Activated CD4-positive, alpha-beta T cell treated with anti-CD3 and anti-CD28 coated beads for 48 hours (primary cell): ENCODE measurements around the gene CSNK1G2.
A peak's percentile ranks its signal among the peaks of the same experiment; 100 is the strongest.

Experiments
- DNase-seq: peaks from one replicate; pipeline ENCODE4 v3.0.0-alpha.2; 2020

The CSNK1G2 gene

DNA sequence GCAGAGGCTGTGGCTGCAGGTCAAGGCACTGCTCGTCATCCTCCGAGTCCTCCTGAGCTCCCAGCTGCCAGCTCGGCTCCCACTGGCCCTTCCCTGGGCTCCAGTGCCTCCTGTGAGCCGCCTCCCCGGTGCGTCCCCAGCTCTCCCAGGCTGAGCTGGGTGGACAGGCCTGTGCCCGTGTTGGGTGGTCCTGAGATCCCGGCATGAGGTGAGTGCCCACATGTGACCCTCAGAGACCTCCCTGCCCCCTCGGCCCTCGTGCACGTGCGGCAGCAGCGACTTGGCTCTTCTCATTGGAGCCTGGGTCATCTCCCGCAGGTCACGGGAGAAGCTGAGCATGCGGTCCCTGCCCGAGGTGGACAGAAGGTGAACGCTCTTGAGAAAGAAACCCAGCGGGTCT, 20.3 kb upstream of the CSNK1G2 start:
- no peak for DNase-seq

DNA sequence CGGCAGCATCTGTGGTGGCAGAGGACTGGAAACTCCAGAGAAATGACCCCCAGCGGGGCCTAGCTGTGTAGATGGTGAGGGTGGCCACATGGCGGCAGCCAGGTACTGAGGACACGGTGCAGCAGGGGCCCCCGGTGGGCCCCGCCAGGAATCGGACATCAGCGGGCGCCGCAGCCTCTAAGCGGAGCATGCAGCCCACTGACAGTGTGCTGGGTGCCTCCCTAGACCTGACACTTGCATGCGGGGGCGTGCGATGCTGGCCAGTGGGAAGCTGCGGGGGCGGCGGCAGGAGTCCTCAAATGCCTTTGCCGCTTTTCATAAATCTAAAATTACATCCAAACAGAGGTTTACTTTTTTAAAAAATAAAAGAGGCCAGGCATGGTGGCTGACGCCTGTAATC, 19.6 kb upstream of the CSNK1G2 start:
- DNase-seq = no peak

DNA sequence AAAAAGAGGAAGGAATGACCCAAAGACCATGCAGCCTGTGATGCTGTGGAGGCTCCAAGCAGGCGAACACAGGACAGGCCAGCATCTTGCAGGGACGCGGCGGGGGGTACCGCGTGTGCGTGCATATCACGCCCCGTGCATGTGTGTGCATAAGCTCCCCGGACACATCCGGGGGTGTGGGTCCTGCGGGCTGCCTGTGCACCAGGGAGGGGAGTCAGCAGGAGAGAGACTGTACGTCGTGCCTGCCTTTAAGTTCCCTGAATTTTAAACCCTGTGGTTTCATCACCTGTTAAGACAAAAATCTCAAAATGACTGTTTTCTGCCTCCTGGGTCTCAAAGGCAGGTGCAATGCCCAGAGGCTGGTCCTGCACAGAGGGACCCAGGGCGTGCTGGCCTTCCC, 19.1 kb upstream of the CSNK1G2 start:
- no peak for DNase-seq

DNA sequence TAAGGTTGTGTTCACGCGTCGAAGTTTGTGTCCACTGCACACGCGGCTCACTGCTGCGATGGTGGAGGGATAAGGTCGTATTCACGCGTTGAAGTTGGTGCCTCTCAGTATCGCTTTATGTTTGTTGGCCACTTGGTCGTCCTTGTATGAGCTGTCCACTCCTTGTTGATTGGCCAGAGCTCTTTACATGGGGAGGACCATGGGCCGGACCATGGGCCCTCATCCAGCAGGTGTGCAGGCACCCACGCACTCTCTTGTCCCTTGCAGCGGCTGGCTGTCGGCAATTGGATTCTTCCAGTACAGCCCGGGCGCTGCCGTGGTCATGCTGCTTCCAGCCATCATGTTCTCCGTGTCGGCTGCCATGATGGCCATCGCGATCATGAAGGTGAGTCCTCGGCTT, 18.2 kb upstream of the CSNK1G2 start:
- no peak for DNase-seq

DNA sequence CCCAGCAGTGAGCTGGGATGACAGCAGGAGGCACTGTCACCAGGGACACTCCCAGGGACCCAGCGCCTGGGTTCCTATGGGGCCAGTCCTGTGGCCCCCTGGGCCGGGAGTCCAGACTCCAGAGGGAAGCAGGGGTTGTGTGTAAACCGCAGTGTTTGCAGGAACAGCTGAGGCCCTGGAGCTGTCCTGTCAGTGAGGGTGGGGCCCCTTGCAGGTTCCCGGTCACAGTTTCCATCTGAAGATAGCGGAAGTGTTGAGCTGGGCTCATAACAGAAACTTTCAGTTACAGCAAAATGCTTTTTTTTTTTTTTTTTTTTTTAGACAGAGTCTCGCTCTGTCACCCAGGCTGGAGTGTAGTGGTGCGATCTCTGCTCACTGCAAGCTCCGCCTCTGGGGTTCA, 17.7 kb upstream of the CSNK1G2 start:
- DNase-seq = peak; percentile 70

DNA sequence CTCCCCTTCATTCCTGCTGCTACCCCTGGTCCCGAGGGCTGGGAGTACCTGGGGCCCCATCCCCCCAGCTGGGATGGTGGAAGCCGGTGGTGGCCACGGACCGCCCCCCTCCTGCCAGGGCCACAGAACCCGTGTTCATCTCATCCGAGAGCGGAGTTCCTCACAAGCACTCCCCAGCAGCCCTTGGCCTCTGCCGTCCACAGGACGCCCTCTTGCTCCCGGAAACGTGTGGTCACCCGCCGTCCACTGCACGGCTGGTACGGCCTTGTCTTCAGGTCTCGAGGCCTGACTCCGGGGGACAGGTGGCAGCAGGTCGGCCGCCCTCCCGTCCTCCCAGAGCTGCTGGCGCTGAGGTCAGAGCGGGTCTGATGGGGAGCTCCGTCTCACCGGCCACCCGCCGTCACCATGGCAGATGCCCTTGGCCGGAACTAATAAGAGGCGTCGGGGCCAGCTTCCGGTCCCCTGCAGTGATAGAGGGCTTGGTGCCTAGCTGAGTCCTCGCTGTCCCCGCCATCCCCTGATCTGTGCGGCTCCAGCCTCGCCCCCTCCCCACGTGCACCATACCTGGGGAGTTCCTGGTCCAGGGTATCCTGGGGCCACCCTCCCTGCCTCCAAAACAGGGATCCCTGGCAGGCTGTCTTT, 16.5 kb upstream of the CSNK1G2 start:
- DNase-seq = no peak

DNA sequence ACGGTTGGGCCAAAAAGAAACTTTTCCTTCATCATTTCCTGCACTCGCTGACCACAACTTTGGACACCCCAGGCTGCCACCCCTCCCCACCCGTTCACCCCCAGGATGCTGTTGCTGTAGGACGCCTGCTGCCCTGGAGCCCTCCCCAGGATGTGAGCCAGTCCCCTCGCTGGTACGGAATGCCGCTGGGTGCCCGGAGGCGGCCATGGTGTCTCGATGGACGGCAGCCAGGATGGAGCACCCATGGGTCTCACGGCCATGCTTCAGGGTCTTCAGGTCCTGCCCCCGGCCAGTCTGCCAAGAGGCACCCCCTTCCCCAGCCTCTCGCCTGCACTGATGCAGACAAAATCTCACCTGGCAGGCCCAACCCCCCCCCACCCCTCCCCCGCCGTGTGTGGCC, 15.4 kb upstream of the CSNK1G2 start:
- DNase-seq = no peak

DNA sequence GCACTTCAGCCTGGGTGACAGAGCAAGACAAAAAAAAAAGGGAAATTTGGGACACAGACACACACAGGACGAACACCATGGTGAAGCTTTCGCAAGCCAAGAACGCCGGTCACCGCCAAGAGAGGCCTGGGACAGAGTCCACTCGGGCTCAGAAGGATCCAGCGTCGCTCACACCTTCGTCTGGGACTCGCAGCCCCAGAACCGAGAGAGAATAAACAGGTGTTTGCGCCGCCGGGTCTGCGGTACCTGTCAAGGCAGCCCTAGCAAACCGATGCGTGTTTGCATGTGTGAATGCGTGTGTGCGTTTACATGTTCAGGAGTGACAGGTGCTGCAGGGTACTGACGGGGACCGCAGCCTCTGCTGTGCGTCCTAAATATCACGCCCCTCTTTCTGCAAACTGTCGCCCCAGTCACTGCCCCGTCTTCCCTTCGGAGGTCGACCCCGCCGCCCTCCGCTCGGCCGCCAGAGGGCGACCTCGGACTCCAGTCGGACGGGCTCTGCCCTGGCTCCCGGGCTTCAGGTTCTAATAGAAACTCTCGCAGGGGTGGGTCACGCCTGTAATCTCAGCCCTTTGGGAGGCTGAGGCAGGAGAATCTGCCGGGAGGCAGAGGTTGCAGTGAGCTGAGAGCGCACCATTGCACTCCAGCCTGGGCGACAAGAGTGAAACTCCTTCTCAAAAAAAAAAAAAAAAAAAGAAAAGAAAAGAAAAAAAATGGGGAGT, 11.8 kb upstream of the CSNK1G2 start:
- peak; percentile 86 for DNase-seq

DNA sequence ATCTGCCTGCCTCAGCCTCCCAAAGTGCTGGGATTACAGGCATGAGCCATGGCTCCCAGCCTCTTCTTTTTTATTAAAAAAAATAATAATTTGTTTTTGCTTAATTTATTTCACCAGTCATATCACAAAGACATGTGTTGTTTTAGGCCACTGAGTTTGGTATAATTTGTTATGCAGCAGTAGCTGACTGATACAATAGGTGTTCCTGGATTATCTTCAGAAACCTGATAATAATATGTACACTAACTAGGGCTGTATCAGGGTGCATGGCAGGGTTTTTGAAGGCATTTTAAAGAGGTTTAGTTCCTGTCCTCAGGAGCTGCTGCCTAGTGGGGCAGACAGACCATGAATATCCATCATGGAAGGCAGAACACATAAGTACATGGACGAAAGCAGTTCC, 9.5 kb upstream of the CSNK1G2 start:
- DNase-seq = no peak

DNA sequence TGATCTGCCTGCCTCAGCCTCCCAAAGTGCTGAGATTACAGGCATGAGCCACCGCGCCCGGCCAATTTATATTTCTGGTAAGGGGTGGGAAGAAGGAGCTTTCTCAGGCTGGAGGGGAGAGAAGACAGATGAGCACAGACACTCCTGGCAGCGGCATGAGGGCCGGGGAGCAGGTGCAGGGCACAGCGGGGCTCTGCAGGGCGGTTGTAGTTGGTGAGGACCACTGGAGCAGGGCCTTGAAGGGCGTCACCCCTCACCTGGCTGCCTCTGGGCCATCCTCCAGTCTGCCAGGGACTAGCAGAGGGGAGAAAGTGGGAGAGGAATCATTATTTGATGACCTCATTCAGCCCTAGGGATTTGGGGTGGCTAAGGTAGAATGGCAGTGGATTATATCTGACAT, 8.6 kb upstream of the CSNK1G2 start:
- no peak for DNase-seq

DNA sequence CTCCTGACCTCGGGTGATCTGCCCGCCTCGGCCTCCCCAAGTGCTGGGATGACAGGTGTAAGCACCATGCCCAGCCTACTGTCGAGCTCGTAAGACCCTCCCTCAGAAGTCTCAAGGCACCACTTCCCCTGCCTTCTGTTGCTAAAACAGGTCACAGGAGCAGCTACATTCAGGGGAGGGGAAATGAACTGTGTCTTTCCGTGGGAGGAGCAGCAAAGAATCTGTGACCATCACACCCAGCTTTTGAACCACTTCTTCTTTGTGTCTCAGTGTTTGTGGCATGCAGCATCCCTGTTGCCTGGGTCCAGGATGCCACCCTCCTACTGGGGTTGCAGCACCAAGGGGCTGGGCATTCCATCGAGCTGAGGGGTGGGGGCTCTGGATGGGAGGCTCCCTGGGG, 7.7 kb upstream of the CSNK1G2 start:
- no peak for DNase-seq

DNA sequence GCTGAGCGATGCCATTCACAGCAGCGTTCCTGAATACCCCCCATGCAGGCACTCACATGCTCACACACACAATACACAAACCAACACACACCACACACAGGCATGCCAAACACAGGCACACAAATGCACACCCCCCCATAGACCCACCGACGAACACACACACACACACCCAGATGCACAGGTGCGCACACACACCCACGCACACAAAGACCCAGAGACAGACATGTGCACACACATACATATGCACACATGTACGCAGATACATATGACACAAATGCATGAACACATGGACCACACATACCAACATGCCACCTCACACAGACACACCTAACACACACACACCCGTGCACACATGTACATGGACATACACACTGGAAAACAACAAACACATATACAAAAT, 7.0 kb upstream of the CSNK1G2 start:
- DNase-seq = no peak

DNA sequence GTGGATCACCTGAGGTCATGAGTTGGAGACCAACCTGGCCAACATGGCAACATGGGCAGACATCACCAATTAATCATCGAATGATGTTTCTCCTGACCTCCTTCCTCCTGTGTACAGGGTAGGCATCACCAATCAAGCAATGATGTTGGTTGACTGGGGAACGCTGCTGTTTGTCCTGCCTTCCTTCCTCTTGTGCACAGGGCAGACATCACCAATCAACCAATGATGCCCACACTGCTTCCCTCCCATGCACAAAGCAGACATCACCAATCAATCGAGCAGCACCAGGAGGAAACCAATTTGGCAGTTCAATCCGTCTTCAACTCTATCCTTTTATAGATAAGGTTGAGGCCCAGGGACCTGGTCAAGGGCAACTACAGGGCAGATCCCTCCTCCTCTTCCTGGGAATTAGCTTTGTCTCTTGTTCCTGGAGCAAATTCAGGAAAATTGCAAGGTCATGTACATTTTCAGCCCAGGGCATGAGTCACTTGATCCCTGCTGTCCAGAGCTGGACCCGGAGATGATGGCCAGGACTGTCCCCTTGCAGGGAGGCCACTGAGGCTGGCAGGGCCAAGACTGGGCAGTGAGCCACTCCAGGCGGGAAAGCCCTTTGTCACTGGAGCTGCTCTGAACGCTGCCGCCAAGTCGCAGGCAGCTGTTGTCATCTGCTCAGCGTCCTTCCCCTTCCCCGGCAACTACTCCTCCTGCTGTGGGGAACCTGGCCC, 5.3 kb upstream of the CSNK1G2 start:
- DNase-seq = peak; percentile 58

DNA sequence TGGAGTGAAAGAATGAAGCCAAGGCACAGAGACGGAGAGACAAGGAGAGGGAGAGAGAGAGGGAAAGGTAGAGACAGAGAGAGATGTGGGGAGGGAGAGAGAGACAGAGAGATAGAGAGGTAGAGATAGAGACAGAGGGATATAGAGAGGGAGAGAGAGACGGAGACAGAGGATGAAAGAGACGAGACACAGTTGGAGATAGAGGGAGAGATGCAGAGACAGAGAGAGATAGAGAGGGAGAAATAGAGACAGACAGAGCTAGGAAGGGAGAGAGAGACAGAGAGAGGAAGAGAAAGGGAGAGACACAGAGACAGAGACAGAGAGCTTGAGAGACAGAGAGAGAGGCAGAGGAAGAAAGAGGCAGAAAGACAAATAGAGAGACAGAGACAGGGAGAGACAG, 4.5 kb upstream of the CSNK1G2 start:
- no peak for DNase-seq

DNA sequence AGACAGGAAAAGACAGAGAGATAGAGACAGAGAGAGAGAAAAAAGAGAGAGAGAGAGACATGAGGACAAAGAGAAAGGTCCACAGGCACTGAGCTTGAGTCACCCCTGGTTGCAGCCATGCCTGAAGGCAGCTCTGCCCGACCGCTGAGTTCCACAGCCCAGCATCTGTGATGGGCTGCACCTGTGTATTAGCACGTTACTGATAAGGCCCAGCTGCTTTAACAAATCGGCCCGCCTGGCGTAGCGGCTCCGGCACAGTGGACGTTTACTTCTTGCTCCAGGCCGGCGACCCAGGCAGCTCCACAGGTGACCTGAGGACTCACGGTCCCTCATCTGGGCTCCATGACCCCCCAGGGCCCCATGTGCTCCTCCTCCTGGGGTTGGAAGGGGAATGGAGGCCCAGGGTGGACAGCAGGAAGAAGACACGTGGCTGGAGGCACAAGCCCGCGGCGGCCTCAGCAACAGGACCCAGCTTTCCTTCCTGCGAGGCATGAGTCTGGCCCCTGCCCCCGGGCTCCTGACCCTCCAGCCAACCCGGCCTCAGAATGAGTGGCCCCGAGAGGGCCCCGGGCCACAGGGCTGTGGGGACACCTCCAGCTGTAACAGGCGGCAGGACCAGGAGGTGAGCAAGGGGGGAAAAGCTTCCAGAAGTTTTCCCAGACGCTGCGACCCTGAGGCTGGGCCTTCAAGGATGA, 3.9 kb upstream of the CSNK1G2 start:
- DNase-seq = no peak

DNA sequence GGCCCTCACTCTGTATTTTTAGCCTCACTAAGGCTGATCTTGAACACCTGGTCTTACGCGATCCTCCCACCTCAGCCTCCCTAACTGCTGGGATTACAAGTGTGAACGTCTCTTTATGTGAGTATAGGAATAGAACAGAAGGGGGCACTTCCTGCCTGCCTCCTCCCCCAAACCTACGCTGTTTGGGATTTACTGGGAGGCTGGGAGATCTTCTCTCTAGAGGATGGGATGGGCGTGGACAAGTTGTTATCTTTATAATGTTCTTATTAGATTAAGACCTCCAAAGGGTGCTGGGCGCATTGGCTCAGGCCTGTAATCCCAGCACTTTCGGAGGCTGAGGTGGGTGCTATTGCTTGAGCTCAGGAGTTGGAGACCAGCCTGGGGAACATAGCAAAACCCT, 2.9 kb upstream of the CSNK1G2 start:
- no peak for DNase-seq

DNA sequence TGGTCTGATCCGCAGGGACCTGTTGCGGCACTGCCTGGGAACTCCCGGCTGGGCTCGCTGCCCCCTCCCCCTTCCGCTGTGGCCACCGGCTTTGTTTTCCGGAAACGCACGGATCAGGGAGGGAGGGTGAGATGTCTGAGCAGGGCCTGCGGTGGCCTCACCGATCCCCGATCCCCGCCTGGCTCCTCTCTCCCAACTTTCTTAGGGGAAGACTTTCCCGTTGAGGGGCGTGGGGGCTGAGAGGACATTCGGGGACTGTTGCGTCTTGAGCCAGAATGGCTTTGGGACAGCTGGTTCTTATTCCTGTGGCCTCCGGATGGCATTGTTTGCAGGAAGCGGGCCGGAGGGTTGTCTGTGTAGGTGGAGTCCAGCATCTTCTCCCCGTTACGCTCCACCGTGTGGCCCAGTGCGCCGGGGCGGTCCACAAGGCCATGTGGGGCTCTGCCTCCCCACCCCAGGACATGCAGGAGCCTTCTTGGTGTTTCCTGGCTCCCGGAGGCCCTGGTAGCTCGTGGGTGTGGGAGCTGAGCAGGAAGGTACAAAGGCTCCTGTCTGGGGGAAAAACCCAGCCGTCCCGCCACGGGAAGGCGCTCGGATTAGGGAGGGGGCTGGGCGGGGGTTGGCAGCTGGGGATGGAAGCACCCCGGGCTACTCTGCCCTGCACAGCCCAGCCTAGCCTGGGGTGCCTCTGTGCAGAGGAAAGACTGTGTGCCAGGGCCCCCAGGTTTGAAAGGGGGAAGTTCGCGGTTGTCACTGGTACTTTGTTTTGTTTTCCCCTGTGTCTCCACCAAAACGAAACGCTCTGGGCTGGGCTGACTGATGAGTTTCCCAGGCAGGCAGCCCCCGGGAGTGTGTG, 1.3 kb downstream of the CSNK1G2 start:
- DNase-seq = peak; percentile 77

DNA sequence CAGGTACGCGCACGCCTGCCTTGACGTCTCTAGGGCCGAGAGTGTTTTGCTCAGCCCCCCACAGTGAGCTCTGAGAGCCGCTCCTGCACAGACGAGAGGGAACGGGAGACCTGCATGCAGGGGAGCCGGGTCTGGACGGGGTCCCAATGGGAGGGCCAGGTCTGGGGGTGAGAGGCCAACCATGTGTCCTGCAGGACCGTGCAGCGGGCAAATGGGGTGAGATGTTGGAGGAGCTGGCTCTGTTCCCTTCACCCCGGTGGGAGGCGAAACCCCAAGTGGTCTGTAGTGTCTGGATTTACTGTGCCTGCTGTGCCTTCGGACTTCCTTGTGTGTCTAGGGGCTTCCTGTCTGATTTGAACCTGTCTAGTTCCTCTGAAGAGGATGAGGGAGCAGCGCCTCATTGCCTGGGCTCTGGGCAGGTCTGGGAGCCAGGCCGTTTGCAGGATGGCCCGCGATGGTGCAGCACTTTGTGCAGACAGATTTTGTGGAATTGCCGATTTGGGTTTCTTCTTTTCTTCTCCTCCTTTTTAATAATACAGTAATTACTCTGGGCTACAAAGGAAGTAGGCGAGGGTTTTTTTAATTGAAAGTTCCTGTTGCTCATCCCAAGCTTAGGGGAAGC, 2.1 kb downstream of the CSNK1G2 start:
- no peak for DNase-seq

DNA sequence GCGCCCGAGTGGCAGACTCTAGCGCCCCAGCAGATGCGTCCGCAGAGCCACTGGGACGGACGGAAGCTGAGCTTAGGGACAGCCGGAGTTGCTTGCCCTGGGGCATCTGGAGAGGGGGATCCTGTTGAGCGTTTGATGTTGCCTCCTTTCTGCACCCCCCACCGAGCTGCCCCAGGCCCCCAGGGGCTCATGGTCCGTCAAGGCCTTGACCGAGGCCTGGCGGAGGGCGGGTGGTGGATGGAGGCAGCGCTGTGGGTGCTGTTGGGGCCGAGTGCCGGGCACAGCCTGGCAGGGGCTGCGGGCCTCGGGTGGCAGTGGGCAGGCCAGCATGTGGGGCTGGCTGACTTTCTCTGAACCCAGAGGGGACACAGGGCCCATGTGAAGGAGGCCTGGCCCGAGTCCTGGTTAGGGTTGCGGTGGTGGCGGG, 2.7 kb downstream of the CSNK1G2 start:
- no peak for DNase-seq

DNA sequence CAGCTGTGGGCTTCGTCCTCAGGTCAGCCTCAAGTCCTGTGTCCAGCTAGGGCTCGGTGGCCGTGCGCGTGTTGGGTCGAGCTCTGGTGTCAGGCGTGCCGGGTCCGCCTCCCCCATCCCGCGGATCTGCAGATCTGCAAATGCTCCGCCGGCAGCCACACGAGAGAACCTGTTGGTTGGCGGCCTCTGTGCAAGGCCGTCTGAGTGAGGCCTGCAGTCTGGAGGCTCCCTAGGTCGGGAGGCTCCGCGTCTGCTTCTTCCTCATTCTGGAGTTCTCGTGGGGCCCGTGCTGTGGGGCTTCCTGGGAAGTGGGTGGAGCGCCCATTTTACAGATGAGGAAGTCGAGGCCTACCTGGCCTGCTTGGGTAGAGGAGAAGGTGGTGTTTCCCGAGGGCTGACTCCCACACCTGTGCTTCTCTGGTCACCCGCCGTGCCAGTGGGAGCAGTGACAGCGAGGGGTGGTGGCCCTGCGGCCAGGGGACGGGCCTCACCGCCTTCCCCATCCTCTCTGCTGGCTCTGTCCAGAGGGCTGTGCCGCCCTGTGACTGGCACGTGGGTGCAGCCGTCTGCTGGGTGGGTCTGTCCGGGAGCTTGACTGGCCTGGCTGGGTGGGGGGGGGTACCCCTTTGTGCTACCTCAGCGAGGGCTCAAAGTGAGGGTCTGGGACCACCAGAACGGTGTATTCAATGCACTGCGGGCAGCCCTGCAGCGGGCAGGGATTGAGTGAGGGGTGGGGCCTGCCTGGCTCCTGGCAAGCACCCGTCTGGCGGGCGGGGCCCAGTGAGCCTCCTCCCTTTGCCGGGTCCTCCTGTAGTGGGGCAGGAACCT, 3.3 kb downstream of the CSNK1G2 start:
- DNase-seq = no peak

DNA sequence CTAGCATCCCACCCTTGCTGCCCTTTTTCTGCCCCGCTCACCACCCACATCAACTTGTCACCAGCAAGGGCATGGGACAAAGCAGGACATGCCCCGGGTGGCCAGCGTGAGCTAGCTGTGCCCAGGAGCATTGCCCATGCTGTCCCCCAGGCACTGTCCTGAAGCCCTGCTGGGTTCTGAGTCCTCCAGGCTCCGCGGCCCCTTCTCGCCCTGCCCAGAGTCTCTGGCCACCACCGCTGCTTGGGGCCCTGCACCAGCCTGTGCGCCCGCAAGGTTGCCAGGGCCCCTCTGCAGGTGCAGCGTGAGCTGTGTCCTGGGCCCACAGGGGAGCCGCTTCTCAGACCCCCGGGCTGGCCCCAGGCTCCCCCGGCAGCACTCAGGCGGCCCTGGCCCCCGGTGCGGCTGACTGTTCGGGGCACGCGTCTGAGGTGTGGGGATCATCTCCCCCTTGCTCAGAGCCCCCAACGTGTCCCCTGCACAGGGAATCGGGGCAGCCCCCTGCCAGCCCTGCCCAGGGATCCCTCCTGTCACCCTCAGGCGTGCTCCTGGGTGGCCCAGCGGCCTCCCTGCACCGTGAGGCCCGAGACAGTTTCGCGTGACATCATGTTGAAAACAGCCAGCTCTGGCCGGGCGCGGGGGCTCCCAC, 4.1 kb downstream of the CSNK1G2 start:
- no peak for DNase-seq
